Natural killer cell (primary cell): ENCODE data around the gene EIF4H. TPM values are rescaled to one million over a fixed set of nuclear protein-coding genes. Genes with fewer than 3 reads are reported as not detected.

Experiments used
- ATAC-seq, 3 donors: fragments of 150-1000 bp in 2 of 3; fragments of 200-7000 bp in 1 of 3; cut with Tn5 transposase; 1 replicate in 1 of 3; 2 replicates in 2 of 3; pipeline ENCODE4 v1.10.0; 2021; ENCODE audit warnings: mild to moderate bottlenecking in 2 of 3, moderate library complexity in 2 of 3
- DNase-seq, 2 donors: peaks; one replicate each; pipeline versions ENCODE4 v3.0.0 to v3.0.0-alpha.2; 2013 to 2021; ENCODE audit warnings: mixed read lengths in 1 of 2
- H3K27ac ChIP-seq: one replicate; pipeline ENCODE4 v1.5.1; 2013; ENCODE audit warnings: mild to moderate bottlenecking, low read length
- H3K27me3 ChIP-seq: one replicate; pipeline ENCODE4 v1.6.1; 2013; ENCODE audit warnings: low read length; ENCODE audit not compliant: control insufficient read depth, insufficient read depth
- H3K36me3 ChIP-seq: one replicate; pipeline ENCODE4 v1.6.1; 2013; ENCODE audit warnings: low read length; ENCODE audit not compliant: control insufficient read depth, insufficient read depth
- H3K4me1 ChIP-seq: one replicate; pipeline ENCODE4 v1.6.1; 2013; ENCODE audit warnings: low read length; ENCODE audit not compliant: control insufficient read depth, insufficient read depth
- H3K4me3 ChIP-seq: one replicate; pipeline ENCODE4 v1.5.1; 2013; ENCODE audit warnings: low read length
- H3K9me3 ChIP-seq: one replicate; pipeline ENCODE4 v1.6.1; 2013; ENCODE audit warnings: low read length; ENCODE audit not compliant: control insufficient read depth, insufficient read depth
- H3K27ac Mint-ChIP-seq, 2 donors: one replicate each; pipeline ENCODE4 v1.8.0; 2022; ENCODE audit warnings: mild to moderate bottlenecking in 2 of 2, mixed read lengths in 2 of 2, moderate library complexity in 1 of 2
- H3K27me3 Mint-ChIP-seq, 2 donors: one replicate each; pipeline ENCODE4 v1.8.0; 2022; ENCODE audit warnings: low read depth in 2 of 2, mixed read lengths in 2 of 2
- H3K36me3 Mint-ChIP-seq: one replicate; pipeline ENCODE4 v1.8.0; 2022; ENCODE audit warnings: mixed read lengths
- H3K4me1 Mint-ChIP-seq, 2 donors: one replicate each; pipeline ENCODE4 v1.8.0; 2022; ENCODE audit warnings: mixed read lengths in 2 of 2
- H3K4me3 Mint-ChIP-seq: one replicate; pipeline ENCODE4 v1.8.0; 2022; ENCODE audit warnings: mild to moderate bottlenecking, moderate library complexity, mixed read lengths
- H3K9me3 Mint-ChIP-seq, 2 donors: one replicate each; pipeline ENCODE4 v1.8.0; 2022; ENCODE audit warnings: mixed read lengths in 2 of 2
- WGBS: methylation state at CpG from one replicate; pipeline ENCODE4 v1.1.7; 2013; ENCODE audit warnings: missing lambda C conversion rate; ENCODE audit not compliant: insufficient coverage; 5-methylcytosine and 5-hydroxymethylcytosine counted together
- intact Hi-C: fragments of 100-400 bp; cut with micrococcal nuclease; formaldehyde crosslinking; loops from one replicate; pipeline ENCODE4 v1.14.2; 2022
- total RNA-seq, 4 donors: library from RNA; stranded (reverse); fragments of 120-200 nt in 1 of 4; gene quantifications; one replicate each; pipeline versions ENCODE4 v1.2.3 to v1.2.4, GENCODE V29; 2013 to 2022
- TF ChIP-seq, protein P1 (sequence below): fragments of 200-600 bp; IDR thresholded peaks from one replicate; pipeline ENCODE4 v1.8.0; 2022; ENCODE audit warnings: antibody characterized with exemption

The EIF4H gene
- total RNA-seq, 3 donors from 2014 or later (not counting 1 experiment from before 2014, with no cell fraction given) = 286 to 294 (median 294) TPM

DNA sequence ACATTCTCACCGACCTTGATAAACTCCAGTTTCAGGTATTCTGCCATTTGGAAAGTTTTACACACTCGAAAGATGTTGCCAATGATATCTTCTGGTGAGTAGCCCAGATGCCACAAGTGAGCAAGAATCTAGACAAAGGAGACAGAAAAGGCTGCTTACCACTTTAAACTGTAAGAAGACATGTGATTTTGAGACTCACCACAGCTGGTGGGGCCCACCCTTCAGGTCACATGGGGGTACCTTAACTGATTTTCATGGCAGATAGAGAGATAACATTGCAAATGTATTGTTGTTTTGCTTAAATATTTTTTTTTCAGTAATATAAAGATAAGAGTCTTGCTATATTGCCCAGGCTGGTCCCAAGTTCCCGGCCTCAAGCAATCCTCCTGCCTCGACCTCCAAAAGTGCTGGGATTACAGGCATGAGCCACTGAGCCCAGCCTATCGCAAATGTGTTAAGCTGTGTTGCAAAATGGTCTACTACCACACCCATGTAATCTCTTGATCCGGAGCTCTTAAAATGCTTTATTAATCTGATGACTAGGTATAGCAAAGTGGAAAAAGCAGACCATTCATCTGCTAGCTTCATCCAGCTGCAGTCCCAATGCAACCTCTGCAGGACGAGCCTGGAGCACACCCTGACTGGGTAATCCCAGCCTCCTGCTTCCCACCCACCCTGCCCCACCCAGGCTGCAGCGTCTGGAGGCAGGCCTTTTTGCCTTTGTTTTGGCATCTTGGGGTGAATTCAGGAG lies 61.5 kb downstream of the EIF4H start:
- intact Hi-C loops = no loop called here
- Mint-ChIP-seq H3K36me3 (no peaks in the 10 kb centered on the region), H3K27me3 (no peaks in the 10 kb centered on the region), H3K4me1 (peaks cover 13 to 25% of the 10 kb centered on the region in 2 donors), H3K4me3 (no peak overlapping the region), H3K27ac (no peak overlapping the region), H3K9me3 (no peaks in the 10 kb centered on the region)
- TF ChIP-seq, protein P1, sequence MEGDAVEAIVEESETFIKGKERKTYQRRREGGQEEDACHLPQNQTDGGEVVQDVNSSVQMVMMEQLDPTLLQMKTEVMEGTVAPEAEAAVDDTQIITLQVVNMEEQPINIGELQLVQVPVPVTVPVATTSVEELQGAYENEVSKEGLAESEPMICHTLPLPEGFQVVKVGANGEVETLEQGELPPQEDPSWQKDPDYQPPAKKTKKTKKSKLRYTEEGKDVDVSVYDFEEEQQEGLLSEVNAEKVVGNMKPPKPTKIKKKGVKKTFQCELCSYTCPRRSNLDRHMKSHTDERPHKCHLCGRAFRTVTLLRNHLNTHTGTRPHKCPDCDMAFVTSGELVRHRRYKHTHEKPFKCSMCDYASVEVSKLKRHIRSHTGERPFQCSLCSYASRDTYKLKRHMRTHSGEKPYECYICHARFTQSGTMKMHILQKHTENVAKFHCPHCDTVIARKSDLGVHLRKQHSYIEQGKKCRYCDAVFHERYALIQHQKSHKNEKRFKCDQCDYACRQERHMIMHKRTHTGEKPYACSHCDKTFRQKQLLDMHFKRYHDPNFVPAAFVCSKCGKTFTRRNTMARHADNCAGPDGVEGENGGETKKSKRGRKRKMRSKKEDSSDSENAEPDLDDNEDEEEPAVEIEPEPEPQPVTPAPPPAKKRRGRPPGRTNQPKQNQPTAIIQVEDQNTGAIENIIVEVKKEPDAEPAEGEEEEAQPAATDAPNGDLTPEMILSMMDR = no peak
- no peak overlapping the region for H3K27ac ChIP-seq
- no peaks in the 10 kb centered on the region for H3K27me3 ChIP-seq
- H3K36me3 ChIP-seq = peaks cover 50% of the 10 kb centered on the region
- ATAC-seq = no peak
- DNase-seq = no peak
- H3K4me3 ChIP-seq = no peak overlapping the region
- no peaks in the 10 kb centered on the region for H3K9me3 ChIP-seq
- WGBS = 89% methylated on average over 7 of the region's 8 CpGs
- peaks cover 33% of the 10 kb centered on the region for H3K4me1 ChIP-seq

GRCh38 chr7:74236284-74236683 lies 62.1 kb downstream of the EIF4H start:
- H3K36me3 ChIP-seq = peaks cover 55% of the 10 kb centered on the region
- H3K27ac ChIP-seq = no peak overlapping the region
- H3K27me3 Mint-ChIP-seq = no peaks in the 10 kb centered on the region
- intact Hi-C loops = no loop called here
- no peaks in the 10 kb centered on the region for H3K27me3 ChIP-seq
- H3K4me1 ChIP-seq = peaks cover 28% of the 10 kb centered on the region
- H3K4me3 ChIP-seq = no peak overlapping the region
- WGBS = 49% methylated on average over 3 of the region's 3 CpGs
- no peak overlapping the region for H3K27ac Mint-ChIP-seq
- H3K9me3 ChIP-seq = no peaks in the 10 kb centered on the region
- no peak for DNase-seq
- no peaks in the 10 kb centered on the region for H3K9me3 Mint-ChIP-seq
- TF ChIP-seq, protein P1 = no peak
- H3K36me3 Mint-ChIP-seq = peaks cover 3% of the 10 kb centered on the region
- H3K4me3 Mint-ChIP-seq = no peak overlapping the region
- no peak for ATAC-seq
- H3K4me1 Mint-ChIP-seq = peaks cover 10 to 21% of the 10 kb centered on the region in 2 donors

- Mint-ChIP-seq H3K27ac (no peak overlapping the region), H3K9me3 (no peaks in the 10 kb centered on the region), H3K27me3 (no peaks in the 10 kb centered on the region), H3K4me3 (no peak overlapping the region), H3K4me1 (peaks cover 10 to 16% of the 10 kb centered on the region in 2 donors), H3K36me3 (peaks cover 13% of the 10 kb centered on the region)
- 100% methylated on average over 4 of the region's 4 CpGs for WGBS
- Histone ChIP-seq H3K27me3 (no peaks in the 10 kb centered on the region), H3K36me3 (peaks cover 56% of the 10 kb centered on the region), H3K9me3 (no peaks in the 10 kb centered on the region), H3K4me1 (peaks cover 18% of the 10 kb centered on the region), H3K4me3 (no peak overlapping the region), H3K27ac (no peak overlapping the region)
- DNase-seq (no peak), ATAC-seq (no peak)
- intact Hi-C loops = no loop called here
- TF ChIP-seq, protein P1 = no peak
These were observed 66.3 kb downstream of the EIF4H start for GRCh38 chr7:74240482-74240881.

- intact Hi-C loops = no loop called here
- H3K9me3 ChIP-seq = no peaks in the 10 kb centered on the region
- no peak for ATAC-seq
- Mint-ChIP-seq H3K9me3 (no peaks in the 10 kb centered on the region), H3K36me3 (peaks cover 13% of the 10 kb centered on the region), H3K27me3 (no peaks in the 10 kb centered on the region), H3K4me3 (no peak overlapping the region), H3K27ac (no peak overlapping the region), H3K4me1 (peaks cover 8 to 9% of the 10 kb centered on the region in 2 donors)
- TF ChIP-seq, protein P1 = no peak
- no peaks in the 10 kb centered on the region for H3K27me3 ChIP-seq
- DNase-seq = no peak
- no peak overlapping the region for H3K27ac ChIP-seq
- 87% methylated on average over 5 of the region's 6 CpGs for WGBS
- peaks cover 48% of the 10 kb centered on the region for H3K36me3 ChIP-seq
- H3K4me3 ChIP-seq = no peak overlapping the region
- H3K4me1 ChIP-seq = peaks cover 5% of the 10 kb centered on the region
These were observed 67.9 kb downstream of the EIF4H start for GRCh38 chr7:74242122-74242443.
